GM12801 (cell line): ENCODE data around the gene RNF214.

Experiments used
- CTCF ChIP-seq: IDR thresholded peaks from one replicate; pipeline ENCODE4 v1.5.1; 2011; ENCODE audit warnings: control low read depth; ENCODE audit not compliant: insufficient read length; ENCODE audit errors: extremely low read depth

The RNF214 gene

GRCh38 chr11:117205211-117205818 lies 27.2 kb upstream of the RNF214 start:
- TF ChIP-seq CTCF, result no peak

- TF ChIP-seq CTCF, result no peak
Observed at GRCh38 chr11:117210620-117211019, 21.9 kb upstream of the RNF214 start.

GRCh38 chr11:117212697-117213355 lies 19.6 kb upstream of the RNF214 start:
- no peak for TF ChIP-seq CTCF

- no peak for TF ChIP-seq CTCF
Observed at GRCh38 chr11:117214404-117215110, 17.9 kb upstream of the RNF214 start.

GRCh38 chr11:117217141-117218084 lies 15.1 kb upstream of the RNF214 start:
- no peak for TF ChIP-seq CTCF

- TF ChIP-seq CTCF, result no peak
Observed at GRCh38 chr11:117218133-117218915, 14.1 kb upstream of the RNF214 start.
